ENCODE data around the gene DLG1.
"Not testable (repeated sequence)": the region's sequence is repeated elsewhere in the genome, so short reads cannot be mapped to it uniquely, and the experiment has no call there.

The DLG1 gene

GRCh38 chr3:197283045-197283444, 15.4 kb downstream of the DLG1 start:
- DNase-seq = no peak

GRCh38 chr3:197281849-197282248, 16.6 kb downstream of the DLG1 start:
- DNase-seq = no peak

- no peak for DNase-seq
These were observed 18.3 kb downstream of the DLG1 start for GRCh38 chr3:197280156-197280555.

GRCh38 chr3:197278933-197279332, 19.5 kb downstream of the DLG1 start:
- DNase-seq = no peak

- not testable (repeated sequence) for DNase-seq
These were observed 21.6 kb downstream of the DLG1 start for GRCh38 chr3:197276808-197277207.

- DNase-seq = no peak
These were observed 27.7 kb downstream of the DLG1 start for GRCh38 chr3:197270558-197271317.

DNA sequence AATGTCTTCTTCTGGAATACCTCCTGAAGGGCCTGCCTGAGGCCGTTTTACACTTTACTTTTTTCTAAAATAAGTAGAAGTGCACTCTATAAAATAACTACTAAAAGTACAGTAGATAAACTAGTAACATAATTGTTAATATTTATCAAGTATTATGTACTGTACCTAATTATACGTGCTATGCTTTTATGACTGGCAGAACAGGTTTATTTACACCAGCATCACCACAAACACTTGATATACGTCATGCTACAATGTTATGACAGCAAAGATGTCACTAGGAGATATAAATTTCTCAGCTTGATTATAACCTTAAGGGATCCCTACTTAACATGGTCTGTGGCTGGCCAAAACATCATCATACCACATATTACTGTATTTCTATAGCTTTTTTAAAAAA, 29.4 kb downstream of the DLG1 start:
- DNase-seq = no peak

DNA sequence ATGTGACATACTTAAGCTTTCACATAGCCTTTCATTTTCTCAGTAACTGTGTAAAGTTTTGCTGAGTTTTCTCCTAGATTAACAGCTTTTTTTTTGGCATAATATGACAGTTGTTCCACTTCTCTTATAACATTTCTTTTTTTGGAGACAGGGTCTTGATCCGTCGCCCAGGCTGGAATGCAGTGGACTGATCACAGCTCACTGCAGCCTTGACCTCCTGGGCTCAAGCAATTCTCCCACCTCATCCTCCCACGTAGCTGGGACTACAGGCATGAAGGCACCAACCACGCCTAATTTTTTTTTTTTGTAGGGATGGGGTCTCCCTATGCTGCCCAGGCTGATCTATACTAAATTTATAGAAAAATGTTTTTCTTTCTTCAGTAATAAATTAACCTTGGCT, 30.1 kb downstream of the DLG1 start:
- DNase-seq = no peak

DNA sequence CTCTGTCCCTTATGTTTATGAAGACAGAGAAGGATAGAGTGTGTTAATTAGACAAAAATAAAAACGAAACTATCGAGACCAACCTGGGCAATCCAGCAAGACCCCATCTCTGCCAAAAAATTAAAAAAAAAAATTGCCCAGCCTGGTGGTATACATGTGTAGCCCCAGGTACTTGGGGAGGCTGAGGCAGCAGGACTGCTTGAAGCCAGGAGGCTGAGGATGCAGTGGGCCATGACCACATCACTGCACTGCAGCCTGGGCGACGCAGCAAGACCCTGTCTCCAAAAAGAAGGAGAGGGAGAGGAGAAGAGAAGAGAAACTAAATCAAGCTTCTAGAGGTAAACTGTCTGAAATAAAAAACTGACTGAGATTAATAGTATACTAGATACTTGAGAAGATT, 32.1 kb downstream of the DLG1 start:
- no peak for DNase-seq

DNA sequence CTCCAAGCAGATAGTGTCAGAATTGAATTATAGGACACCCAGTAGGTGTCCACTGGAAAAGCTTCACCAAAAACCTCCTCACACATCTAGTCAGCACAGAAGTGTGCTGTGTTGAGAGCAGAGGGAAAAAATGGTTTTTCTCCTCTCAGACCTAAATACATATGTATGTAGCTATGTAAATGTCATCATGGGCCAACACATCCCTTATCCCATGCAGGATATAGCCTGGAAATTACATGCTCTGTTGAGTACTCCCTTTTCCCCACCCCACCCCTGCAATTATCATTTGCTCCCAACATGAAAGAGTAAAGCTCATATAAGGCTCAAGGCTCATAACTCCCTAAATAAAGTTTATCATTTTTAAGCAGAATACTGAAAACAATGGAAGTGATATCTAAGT, 35.7 kb downstream of the DLG1 start:
- no peak for DNase-seq

DNA sequence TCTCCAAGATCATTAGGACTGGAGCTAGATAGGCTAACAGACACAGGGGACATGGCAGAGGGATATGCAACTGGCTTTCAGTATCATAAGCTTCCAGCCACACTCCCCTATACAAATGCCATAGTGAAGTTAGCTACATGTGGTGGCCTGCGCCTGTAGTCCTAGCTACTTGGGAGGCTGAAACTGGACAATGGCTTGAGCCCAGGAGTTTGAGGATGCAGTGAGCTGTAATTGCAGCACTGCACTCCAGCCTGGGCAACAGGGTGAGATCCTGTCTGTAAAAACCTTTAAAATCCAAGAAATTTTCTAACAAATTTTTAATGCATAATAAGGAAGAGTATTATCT, 37.3 kb downstream of the DLG1 start:
- no peak for DNase-seq

DNA sequence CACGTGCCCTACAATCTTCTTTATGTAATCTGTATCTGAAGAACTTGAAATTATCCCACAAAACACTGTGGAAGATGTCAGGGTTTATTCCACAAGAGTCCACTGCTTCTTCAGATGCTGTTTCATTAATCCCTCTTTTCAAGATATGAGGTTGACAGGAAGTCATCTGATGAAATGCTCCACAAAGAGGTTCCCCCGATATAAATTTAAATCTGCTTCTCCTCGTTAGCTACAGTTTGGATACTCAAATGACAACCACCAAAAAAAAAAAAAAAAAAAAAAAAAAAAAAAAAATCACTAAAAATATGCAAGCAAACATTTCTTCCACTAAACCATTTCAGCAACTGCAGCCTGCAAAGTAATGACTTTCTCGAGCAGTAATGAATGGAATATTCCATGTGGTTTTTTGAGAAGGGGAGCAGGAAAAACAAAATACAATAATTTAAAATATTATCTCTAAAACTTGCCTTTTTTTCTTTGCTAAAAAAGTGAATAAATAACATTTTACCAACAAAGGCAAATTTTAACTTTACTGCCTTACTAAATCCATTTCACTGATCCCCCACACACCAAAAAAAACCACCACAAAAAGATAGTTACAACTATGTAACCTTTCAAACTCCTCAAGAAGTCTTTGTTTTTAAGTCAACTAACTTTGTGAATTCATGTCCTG, 37.8 kb downstream of the DLG1 start:
- DNase-seq = no peak

- DNase-seq = no peak
These were observed 39.3 kb downstream of the DLG1 start for GRCh38 chr3:197259096-197259495.

DNA sequence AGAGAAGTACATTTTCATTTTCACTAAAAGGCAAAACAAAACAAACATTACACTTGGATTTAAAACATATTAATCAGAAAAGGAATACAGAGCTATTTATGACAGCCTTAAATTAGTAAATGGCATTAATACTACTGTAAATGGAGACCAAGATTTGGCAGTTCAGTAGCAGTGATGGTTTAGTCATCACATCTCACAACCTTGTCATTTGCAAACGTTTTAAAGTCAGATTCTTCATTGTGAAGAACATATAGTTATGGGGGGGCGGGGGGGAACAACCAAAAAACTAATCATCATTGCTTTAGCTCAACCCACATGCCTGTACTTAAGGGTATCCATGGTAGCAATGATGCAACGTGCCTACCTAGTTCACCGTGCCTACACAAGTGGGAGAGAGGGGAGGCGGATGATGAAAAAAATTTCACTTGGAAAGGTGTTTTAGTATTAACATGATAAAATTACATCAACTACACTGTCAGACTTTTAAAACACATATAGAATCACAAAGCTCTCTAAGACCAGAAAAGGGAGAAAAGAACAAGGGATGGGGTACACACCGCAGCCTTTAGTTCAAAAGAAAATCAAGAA, 40.1 kb downstream of the DLG1 start:
- no peak for DNase-seq

DNA sequence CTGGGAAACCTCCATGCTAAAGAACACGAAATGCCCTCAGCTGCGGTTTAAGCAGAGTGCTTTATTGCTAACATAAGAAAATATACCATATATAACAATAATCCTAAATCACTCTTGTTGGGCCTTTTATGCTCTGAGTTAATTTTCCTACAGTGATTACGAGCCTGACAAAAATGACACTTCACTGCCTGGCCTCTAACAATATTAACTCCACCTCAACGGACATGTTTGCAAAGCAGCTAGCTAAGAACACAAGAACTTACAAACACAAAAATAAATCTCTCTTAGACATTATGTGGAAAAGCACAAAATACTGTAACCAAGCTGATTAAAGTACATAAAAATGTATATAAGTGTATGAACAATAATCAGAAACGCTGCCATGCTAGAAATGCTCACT, 40.7 kb downstream of the DLG1 start:
- no peak for DNase-seq

DNA sequence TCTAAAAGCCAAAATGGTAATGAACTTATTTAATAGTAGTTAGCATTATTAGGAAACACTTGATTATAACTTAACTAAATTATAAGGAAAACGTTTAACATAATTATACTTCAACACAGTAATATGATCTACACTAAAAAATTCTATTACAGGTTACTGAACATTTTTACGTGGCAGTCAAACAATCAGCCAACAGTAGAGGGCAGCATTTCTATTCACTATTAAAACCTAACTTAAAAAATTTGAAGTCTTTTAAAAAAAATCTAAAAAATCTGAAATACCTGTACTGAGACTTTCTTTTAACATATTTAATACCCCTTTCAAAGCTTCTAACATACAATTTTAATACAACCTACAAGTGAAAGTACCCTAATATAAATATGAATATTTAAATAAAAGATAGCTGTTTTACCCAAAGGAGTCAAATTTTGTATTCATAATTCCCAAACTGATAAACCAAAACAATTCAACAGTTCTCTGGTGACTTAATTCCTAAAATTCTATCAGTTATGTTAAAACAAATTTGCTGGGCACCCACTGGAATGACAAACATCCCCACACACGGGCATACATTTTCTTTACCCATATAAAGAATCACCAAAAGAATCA, 41.5 kb downstream of the DLG1 start:
- DNase-seq = no peak

DNA sequence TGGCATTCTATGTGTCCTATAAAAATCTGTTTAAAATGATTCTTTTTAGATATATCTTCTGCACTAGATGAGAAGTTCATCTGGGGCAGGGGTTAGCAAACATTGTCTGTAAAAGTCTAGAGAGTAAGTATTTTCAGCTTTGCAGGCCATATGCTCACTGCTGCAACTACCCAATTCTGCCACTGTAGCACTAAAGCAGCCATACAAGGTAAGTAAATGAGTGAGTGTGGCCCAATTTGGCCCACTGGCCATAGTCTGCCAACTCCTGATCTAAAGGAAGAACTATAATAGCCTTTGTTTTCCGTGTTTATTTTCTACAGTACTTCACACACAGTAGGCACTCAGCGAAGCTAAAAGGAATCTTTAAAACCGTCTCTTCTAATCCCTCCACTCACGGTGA, 42.3 kb downstream of the DLG1 start:
- no peak for DNase-seq

DNA sequence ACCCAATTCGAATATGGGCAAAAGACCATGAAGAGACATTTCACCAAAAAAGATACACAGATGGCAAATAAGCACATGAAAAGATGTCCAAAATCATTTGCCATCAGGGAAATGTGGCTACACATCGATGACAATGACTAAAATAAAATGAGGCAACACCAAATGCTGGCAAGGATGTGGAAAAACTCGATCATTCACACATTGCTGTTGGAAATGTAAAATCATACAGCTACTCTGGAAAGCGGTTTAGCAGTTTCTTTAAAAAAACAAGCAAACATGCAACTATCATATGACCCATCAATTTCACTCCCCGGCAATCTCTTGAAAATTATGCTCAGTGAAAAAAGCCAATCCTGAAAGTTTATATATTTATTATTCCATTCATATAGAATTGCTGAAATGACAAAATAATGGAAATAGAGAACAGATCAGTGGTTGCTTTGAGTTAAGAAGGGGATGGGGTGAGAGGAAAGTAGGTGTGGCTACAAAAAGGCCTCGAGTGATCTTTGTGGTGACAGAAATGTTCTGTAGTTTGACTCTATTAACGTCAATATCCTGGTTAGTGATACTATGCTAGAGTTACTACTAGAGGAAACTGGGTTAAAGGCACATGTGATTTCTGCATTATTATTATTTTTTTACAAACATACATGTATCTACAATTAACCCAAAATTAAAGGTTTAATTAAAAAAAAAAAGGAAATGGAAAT, 45.0 kb downstream of the DLG1 start:
- no peak for DNase-seq

- no peak for DNase-seq
These were observed 48.9 kb downstream of the DLG1 start for GRCh38 chr3:197249542-197249941.

- DNase-seq = no peak
These were observed 50.1 kb downstream of the DLG1 start for GRCh38 chr3:197248341-197248740.

DNA sequence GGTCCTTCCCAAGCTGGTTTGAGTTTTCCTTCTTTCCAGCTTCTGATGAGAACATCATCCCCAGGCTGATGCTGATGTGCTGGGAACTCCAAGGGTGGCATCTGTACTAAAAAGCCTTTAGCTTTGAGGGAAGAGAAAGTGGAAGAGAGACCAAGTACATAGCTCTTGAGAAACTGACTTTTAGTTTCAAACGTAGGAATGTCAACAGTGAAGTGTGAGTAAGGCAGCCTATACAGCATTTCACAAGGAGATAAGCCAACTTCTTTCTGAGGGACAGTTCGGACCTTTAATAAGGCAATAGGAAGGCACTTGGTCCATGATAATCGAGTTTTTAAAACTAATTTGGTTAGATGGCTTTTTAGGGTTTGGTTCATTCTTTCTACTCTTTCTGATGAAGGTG, 53.7 kb downstream of the DLG1 start:
- DNase-seq = no peak

- DNase-seq = no peak
These were observed 55.5 kb downstream of the DLG1 start for GRCh38 chr3:197242784-197243432.

- no peak for DNase-seq
These were observed 57.2 kb downstream of the DLG1 start for GRCh38 chr3:197241173-197241572.

All from activated CD4-positive, alpha-beta T cell treated with anti-CD3 and anti-CD28 coated beads for 1 hour (primary cell).